PC-3 (cell line): ENCODE results near the gene ALDH3A2. TPM values are rescaled to one million over a fixed set of nuclear protein-coding genes. Genes with fewer than 3 reads are reported as not detected.

Experiments
- ATAC-seq: fragments of 200-7000 bp; cut with Tn5 transposase; 2 replicates; pipeline ENCODE4 v1.9.1; 2020; ENCODE audit warnings: mild to moderate bottlenecking, moderate library complexity
- BruUV-seq: library from RNA; stranded (reverse); fragments of 400-500 nt; replicated peaks from 2 replicates; lab custom pipeline; 2021; lab: Mats Ljungman, UMichigan
- CTCF ChIA-PET: fragments of 300-600 bp; sonication (Branson Sonifier 250); formaldehyde crosslinking; loops from one replicate; lab custom pipeline; 2022; ENCODE audit warnings: antibody characterized with exemption; lab: Charles Lee
- POLR2A ChIA-PET: fragments of 300-600 bp; sonication (Branson Sonifier 250); formaldehyde crosslinking; loops from one replicate; lab custom pipeline; 2022; ENCODE audit warnings: antibody characterized with exemption; ENCODE audit not compliant: unreplicated experiment; lab: Charles Lee
- DNase-seq: peaks from one replicate; pipeline ENCODE4 v3.0.0-alpha.2; 2015
- H2AFZ ChIP-seq: fragments of 300-600 bp; sonication (generic); 2 replicates; pipeline ENCODE4 v1.6.0; 2016; ENCODE audit warnings: antibody characterized with exemption, low read length
- H3F3A ChIP-seq: fragments of 300-600 bp; sonication (generic); one replicate; pipeline ENCODE4 v1.6.0; 2017; ENCODE audit warnings: antibody characterized with exemption, low read length, control low read depth, mild to moderate bottlenecking; ENCODE audit not compliant: unreplicated experiment
- H3K27ac ChIP-seq: fragments of 300-600 bp; sonication (generic); 2 replicates; pipeline ENCODE4 v1.5.1; 2016; ENCODE audit warnings: mild to moderate bottlenecking, low read length
- H3K27me3 ChIP-seq: fragments of 300-600 bp; sonication (generic); 2 replicates; pipeline ENCODE4 v1.6.1; 2016; ENCODE audit warnings: low read length, mixed read lengths
- H3K36me3 ChIP-seq: fragments of 300-600 bp; sonication (generic); 2 replicates; pipeline ENCODE4 v1.6.1; 2016; ENCODE audit warnings: low read depth, mixed run types, low read length, mixed read lengths
- H3K4me1 ChIP-seq: fragments of 300-600 bp; sonication (generic); 2 replicates; pipeline ENCODE4 v1.5.1; 2016; ENCODE audit warnings: low read length; ENCODE audit not compliant: insufficient read depth
- H3K4me2 ChIP-seq: fragments of 300-600 bp; sonication (generic); 2 replicates; pipeline ENCODE4 v1.6.0; 2016; ENCODE audit warnings: low read length
- H3K4me3 ChIP-seq: fragments of 300-600 bp; sonication (generic); 2 replicates; pipeline ENCODE4 v1.5.1; 2016; ENCODE audit warnings: mild to moderate bottlenecking, low read length, mixed read lengths
- H3K79me2 ChIP-seq: fragments of 300-600 bp; sonication (generic); 2 replicates; pipeline ENCODE4 v1.6.1; 2017; ENCODE audit warnings: low read length, mixed read lengths
- H3K9ac ChIP-seq: fragments of 300-600 bp; sonication (generic); 2 replicates; pipeline ENCODE4 v1.6.0; 2016; ENCODE audit warnings: mild to moderate bottlenecking, low read length
- H3K9me2 ChIP-seq: fragments of 300-600 bp; sonication (generic); replicated peaks from 2 replicates; pipeline ENCODE4 v1.6.1; 2016; ENCODE audit warnings: mixed run types, low read length, mixed read lengths
- H3K9me3 ChIP-seq: fragments of 300-600 bp; sonication (generic); 2 replicates; pipeline ENCODE4 v1.6.1; 2016; ENCODE audit warnings: low read length, mixed read lengths
- H4K20me1 ChIP-seq: fragments of 300-600 bp; sonication (generic); 2 replicates; pipeline ENCODE4 v1.6.1; 2016; ENCODE audit warnings: low read length, mixed read lengths
- EZH2 ChIP-seq: fragments of 300-600 bp; sonication (generic); IDR thresholded peaks from one replicate; pipeline ENCODE4 v1.6.1; 2017; ENCODE audit warnings: antibody characterized with exemption, mild to moderate bottlenecking, low read length; ENCODE audit not compliant: unreplicated experiment
- EZH2phosphoT487 ChIP-seq: fragments of 300-600 bp; sonication (generic); IDR thresholded peaks from 2 replicates; pipeline ENCODE4 v1.6.1; 2018; ENCODE audit warnings: mild to moderate bottlenecking, antibody characterized with exemption, low read length, borderline replicate concordance
- intact Hi-C: fragments of 100-400 bp; cut with micrococcal nuclease; formaldehyde crosslinking; loops from 2 replicates; pipeline ENCODE4 v1.9.0; 2023
- total RNA-seq: library from RNA; depleted of rRNA; stranded (reverse); fragments of >200 nt; gene quantifications from 2 replicates; pipeline ENCODE4 v1.2.3, GENCODE V29; 2014
- TF ChIP-seq, protein P1 (sequence below): fragments of 300-600 bp; sonication (generic); conservative IDR thresholded peaks from 2 replicates; pipeline ENCODE4 v1.5.1; 2017; ENCODE audit warnings: antibody characterized with exemption, low read depth, mild to moderate bottlenecking, low read length

ALDH3A2 gene
- total RNA-seq, 1 experiment from 2014 or later, result 125 TPM

DNA sequence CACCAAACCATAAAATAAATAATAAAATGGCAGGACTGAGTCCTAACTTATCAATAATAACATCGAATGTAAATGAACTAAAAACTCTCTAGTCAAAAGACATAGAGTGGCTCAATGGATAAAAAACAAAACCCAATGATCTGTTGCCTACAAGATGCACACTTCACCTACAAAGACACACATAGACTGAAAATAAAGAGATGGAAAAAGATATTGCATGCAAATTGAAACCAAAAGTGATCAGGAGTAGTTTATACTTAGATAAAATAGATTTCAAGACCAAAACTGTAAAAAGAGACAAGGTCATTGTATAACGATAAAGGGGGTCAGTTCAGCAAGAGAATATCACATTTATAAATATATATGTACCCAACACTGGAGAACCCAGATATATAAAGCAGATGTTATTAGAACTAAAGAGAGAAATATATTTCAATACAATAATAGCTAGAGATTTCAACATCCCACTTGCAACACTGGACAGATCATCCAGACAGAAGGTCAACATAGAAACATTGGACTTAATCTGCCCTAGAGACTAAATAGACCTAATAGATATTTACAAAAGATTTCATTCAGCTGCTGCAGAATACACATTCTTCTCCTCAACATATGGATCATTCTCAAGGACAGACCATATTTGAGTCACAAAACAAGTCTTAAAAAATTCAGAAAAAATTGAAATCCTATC lies 38.0 kb downstream of the ALDH3A2 start:
- CTCF ChIA-PET, result no interaction called here
- H3K4me1 ChIP-seq, result no peaks in the 10 kb centered on the region
- TF ChIP-seq, protein P1, sequence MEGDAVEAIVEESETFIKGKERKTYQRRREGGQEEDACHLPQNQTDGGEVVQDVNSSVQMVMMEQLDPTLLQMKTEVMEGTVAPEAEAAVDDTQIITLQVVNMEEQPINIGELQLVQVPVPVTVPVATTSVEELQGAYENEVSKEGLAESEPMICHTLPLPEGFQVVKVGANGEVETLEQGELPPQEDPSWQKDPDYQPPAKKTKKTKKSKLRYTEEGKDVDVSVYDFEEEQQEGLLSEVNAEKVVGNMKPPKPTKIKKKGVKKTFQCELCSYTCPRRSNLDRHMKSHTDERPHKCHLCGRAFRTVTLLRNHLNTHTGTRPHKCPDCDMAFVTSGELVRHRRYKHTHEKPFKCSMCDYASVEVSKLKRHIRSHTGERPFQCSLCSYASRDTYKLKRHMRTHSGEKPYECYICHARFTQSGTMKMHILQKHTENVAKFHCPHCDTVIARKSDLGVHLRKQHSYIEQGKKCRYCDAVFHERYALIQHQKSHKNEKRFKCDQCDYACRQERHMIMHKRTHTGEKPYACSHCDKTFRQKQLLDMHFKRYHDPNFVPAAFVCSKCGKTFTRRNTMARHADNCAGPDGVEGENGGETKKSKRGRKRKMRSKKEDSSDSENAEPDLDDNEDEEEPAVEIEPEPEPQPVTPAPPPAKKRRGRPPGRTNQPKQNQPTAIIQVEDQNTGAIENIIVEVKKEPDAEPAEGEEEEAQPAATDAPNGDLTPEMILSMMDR, result no peak
- no peak for TF ChIP-seq EZH2phosphoT487
- TF ChIP-seq EZH2, result no peak
- intact Hi-C loops, result no loop called here
- H3K4me2 ChIP-seq, result no peak overlapping the region
- H3K36me3 ChIP-seq, result no peaks in the 10 kb centered on the region
- no TSS peak for BruUV-seq
- no peaks in the 10 kb centered on the region for H3K79me2 ChIP-seq
- POLR2A ChIA-PET, result no interaction called here
- DNase-seq (no peak), ATAC-seq (no peak)
- H3F3A ChIP-seq, result no peaks in the 10 kb centered on the region
- H3K9me2 ChIP-seq, result no peaks in the 10 kb centered on the region
- H3K9ac ChIP-seq, result no peak overlapping the region
- no peaks in the 10 kb centered on the region for H3K9me3 ChIP-seq
- H3K27me3 ChIP-seq, result no peaks in the 10 kb centered on the region
- H2AFZ ChIP-seq, result no peak overlapping the region
- H4K20me1 ChIP-seq, result no peaks in the 10 kb centered on the region
- H3K27ac ChIP-seq, result no peak overlapping the region
- H3K4me3 ChIP-seq, result no peak overlapping the region

DNA sequence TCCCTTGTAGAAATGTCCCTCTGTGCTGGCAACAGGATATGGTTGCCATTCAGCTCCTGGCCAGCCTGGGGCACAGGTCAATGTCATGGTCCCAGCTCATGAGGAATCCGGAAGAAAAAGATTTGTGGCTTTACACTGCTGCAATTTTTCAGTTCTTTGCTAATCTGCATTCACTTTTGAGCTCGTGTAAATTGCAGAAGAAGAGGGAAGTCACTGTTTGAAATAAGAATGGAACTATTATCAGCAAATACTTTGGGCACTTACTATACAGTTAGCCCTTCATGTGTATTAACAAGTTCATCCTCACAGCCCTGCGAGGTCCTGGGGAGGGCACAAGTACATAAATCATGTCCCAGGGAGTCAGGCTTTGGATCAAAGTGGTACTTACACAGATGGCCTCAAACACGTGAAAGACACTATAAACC lies 53.7 kb downstream of the ALDH3A2 start:
- Histone ChIP-seq H3K27ac (no peak overlapping the region), H3K27me3 (no peaks in the 10 kb centered on the region), H3F3A (no peaks in the 10 kb centered on the region), H3K4me1 (no peaks in the 10 kb centered on the region), H3K9ac (no peak overlapping the region), H3K4me3 (no peak overlapping the region), H3K4me2 (no peak overlapping the region), H3K9me3 (no peaks in the 10 kb centered on the region), H3K36me3 (no peaks in the 10 kb centered on the region), H2AFZ (no peak overlapping the region), H3K9me2 (no peaks in the 10 kb centered on the region), H3K79me2 (no peaks in the 10 kb centered on the region), H4K20me1 (no peaks in the 10 kb centered on the region)
- no TSS peak for BruUV-seq
- DNase-seq (no peak), ATAC-seq (no peak)
- no peak for TF ChIP-seq EZH2phosphoT487
- TF ChIP-seq, protein P1, result no peak
- TF ChIP-seq EZH2, result no peak
- ChIA-PET POLR2A (no interaction called here), CTCF (no interaction called here)
- intact Hi-C loops, result no loop called here

DNA sequence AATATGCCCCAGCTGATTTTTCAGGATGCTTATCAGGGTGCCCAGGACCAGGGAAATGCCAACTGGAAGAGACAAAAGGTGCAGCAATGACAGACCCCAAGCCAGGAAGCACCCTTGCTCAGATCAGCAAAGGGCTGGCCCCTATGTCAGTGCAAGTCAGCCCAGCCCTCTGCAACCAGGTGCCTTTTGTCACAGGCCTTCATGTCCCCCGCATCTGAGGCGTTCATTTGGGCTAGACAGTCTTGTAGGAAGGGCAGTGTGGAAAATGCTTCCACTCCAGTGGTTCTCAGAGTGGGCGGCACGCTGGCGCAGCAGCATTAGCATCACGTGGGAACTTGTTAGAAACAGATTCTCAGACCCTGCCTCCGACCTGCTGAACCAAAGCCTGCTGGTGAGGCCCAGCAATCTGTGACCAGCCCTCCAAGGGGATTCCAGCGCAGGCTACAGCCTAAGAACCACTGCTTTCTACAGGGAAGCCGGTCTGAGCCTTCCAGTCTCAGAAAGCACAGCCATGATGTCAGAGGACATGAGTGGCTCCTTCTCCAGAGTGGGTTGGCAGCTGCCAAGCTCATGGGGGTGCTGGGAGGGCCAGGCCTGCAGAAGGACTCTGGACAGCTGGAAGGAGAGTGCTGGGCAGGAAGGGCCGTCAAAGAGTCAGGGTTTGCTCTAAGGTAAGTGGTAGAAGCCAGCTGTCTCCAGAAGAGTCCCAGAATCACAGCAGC lies 54.7 kb downstream of the ALDH3A2 start:
- H3K9me2 ChIP-seq, result no peaks in the 10 kb centered on the region
- no peaks in the 10 kb centered on the region for H3K36me3 ChIP-seq
- DNase-seq (no peak), ATAC-seq (no peak)
- H2AFZ ChIP-seq, result no peak overlapping the region
- H3K27me3 ChIP-seq, result no peaks in the 10 kb centered on the region
- H3K9me3 ChIP-seq, result no peaks in the 10 kb centered on the region
- ChIA-PET CTCF (no interaction called here), POLR2A (no interaction called here)
- intact Hi-C loops, result no loop called here
- H3K79me2 ChIP-seq, result no peaks in the 10 kb centered on the region
- H3K4me3 ChIP-seq, result no peak overlapping the region
- no peaks in the 10 kb centered on the region for H4K20me1 ChIP-seq
- no peak overlapping the region for H3K4me2 ChIP-seq
- H3K4me1 ChIP-seq, result no peaks in the 10 kb centered on the region
- TF ChIP-seq, protein P1, result no peak
- no peak for TF ChIP-seq EZH2
- no peak for TF ChIP-seq EZH2phosphoT487
- H3K9ac ChIP-seq, result no peak overlapping the region
- H3F3A ChIP-seq, result no peaks in the 10 kb centered on the region
- no TSS peak for BruUV-seq
- no peak overlapping the region for H3K27ac ChIP-seq
